ENCODE results near the gene C5AR1.

GRCh38 chr19:47323409-47323808 is 13.7 kb downstream of the C5AR1 start:
- no peak for TF ChIP-seq CTCF (IDR thresholded peaks at IDR 0.05; ENCODE audit: insufficient read depth, low read length)
- TF ChIP-seq POLR2AphosphoS5 (IDR thresholded peaks at IDR 0.05; ENCODE audit: low read depth) = no peak
